Medulla oblongata (tissue), 1 donor: Measurements from ENCODE around the gene PIWIL1.
A peak's percentile ranks its signal among the peaks of the same experiment; 100 is the strongest.

Source experiments
- DNase-seq: peaks from one replicate; pipeline ENCODE4 v3.0.0-alpha.2; 2015; ENCODE audit errors: extremely low spot score

Gene PIWIL1

GRCh38 chr12:130337488-130338303 is at the start of gene PIWIL1:
PIWIL1 (plus strand) TSS chr12:130337887; CDS start chr12:130342592, 4,705 bp downstream.
- DNase-seq = no peak

- no peak for DNase-seq
Measured at GRCh38 chr12:130288206-130288605, 49.5 kb upstream of the PIWIL1 start.

DNA sequence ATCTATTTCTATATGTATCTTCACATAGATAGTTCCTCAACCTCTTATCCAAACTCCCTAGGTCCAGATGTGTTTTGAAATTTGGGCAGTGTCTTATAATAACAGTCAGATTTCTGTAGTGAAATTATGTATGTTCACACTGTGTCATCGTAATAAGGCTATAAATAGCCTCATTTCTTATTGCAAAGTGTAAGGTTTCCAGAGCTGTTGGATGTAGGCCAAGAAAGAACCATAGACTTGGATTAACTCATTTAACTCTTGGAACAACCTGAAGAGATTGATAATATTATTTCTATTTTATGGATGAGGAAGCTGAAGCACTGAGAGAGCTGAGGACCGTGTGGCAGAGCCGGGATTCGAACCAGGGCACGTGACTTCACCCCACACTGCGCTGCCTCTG is 49.0 kb upstream of the PIWIL1 start:
- DNase-seq = no peak

DNA sequence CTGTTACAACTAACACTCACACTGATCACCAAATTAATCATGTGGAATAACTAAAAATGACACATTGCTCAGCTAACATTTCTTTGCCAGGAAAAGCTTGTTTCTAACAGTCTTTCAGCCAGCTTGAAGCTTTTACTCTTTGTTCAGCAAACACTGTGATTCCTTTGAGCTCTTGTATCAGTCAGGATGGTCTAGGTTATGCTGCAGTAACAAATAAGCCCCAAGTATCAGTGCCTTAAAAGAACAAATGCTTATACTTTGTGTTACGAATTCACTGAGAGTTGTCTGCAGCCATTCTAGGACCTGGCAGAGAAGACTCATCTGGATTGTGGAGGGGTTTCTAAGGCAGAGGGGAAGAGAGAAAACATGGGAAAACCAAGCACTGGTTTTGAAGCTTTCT is 47.6 kb upstream of the PIWIL1 start:
- DNase-seq = no peak

DNA sequence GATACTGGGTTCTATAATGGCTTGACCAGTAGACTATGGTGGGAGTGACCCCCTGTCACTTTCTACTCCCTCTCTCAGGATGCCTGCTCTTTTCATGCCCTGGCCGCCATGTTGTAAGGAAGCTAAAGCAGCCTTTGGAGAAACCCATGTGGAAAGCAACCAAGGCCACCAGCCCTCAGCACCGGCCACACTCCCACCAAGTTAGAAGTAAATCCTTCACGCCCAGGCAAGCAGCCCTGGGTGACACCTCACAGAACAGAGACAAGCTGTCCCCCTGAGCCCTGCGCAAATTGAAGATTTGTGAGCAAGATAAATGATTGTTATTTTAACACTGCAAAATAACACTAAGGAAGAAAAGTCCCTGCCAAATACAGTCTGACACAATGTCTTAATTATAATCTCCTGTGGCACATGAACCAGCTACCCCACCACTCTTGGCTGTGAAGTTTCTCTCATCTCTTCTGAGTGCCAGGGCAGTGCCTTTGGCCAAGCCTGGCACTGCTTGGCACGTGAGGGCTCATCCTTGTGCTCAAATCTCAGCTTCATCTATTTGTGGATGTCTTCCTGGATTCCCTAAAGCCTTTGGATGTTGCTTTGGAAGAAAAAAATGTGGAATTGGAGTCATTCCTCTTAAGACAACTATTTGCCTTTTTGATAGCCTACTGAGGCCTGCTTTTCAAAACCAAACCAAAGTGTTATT is 39.2 kb upstream of the PIWIL1 start:
- DNase-seq = no peak

- DNase-seq = no peak
Measured at GRCh38 chr12:130299574-130299973, 38.1 kb upstream of the PIWIL1 start.

- DNase-seq = no peak
Measured at GRCh38 chr12:130300090-130300489, 37.6 kb upstream of the PIWIL1 start.

DNA sequence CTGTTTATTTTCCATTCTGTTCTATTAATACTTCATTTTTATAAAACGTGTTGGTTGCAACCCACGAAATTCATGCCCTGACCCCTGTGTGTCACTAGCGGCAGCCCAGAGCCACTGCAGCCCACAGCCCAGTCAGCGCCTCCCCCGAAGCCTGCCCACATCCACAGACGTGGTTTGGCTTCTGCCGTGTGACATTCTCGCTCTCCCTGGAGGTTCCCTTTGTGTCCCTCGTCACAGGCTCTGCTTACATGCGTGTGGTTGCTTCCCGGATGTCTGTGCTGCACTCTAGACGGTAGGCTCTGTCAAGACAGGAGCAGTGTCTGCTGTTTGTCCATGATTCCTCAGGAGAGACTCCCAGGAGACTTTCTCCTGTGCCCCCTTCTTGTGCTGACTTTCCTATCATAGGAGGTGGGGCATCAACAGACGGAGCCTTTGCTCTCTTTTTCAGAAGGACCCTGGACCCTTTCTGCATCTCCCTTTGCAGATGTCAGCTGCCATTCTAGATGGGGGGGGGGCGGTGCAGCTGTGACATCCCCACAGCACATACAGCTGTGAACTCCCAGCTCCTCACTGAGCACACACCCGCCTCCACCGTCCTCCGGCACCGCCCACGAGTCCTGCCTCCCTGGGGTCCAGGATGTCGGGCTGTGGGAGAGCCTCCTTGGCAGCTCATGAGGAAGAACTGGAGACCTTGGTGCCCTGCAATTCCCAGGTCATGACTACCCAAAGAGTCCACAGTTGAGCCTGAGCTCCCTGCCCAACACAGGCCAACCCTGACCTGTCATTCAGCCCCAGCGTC is 36.8 kb upstream of the PIWIL1 start:
- DNase-seq = no peak

- DNase-seq = no peak
Measured at GRCh38 chr12:130301559-130301958, 36.1 kb upstream of the PIWIL1 start.

- DNase-seq = no peak
Measured at GRCh38 chr12:130303781-130304180, 33.9 kb upstream of the PIWIL1 start.

DNA sequence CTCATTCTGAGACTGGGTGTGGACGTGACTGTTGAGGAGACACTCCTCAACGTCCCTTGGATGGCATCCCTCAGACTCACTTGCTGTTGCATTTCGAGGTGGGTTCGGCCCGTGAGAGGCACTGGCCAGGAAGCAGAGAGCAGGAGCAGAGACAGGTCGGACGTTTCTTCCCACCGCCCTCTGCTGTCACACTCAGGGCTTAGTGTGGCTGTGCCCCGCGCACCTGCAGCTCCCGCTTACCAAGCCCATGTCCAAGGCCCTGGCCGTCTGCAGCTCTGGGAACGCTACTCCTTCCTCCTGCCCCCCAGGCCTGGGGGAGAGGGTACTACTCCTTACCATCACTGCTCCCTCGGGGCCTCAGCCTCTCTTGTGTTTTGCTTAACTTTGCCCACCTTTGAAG is 29.8 kb upstream of the PIWIL1 start:
- no peak for DNase-seq

GRCh38 chr12:130308393-130308792 is 29.3 kb upstream of the PIWIL1 start:
- DNase-seq = no peak

DNA sequence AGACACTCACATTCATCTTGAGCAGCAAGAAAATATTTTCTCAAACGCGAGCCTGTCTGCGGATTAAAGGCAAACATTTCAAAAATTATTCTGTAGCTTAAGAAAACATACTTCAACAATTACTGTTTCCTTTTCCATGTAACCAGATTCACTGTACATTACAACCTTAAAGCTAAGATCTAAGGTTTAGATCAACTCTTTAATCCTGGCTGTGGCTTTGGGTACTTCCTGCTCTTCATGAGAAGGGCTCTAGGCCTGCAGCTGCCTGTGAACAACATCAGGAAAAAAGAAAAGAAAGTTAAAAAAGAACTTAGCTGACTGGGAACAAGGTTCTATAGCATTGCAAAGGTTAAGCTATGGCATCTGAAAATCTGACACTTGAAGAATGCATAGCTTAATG is 21.4 kb upstream of the PIWIL1 start:
- DNase-seq = no peak

DNA sequence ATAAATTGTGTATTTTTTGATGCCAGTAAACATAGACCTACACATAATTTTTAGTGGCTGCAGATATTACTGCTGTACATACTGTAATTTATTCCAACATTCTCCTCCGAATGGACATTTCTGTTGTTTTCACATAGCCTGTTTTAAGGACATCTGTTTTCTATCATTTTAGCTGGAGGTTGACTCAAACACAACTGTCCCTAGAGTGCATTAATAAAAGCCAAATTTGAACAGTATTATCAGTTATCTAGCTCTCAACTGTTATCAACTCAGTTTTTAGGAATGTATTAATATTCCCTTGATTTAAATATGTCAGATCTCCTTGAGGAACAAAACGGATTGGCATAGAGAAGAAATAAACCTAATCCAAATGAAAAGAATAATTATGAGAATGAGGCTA is 17.2 kb upstream of the PIWIL1 start:
- DNase-seq = no peak

DNA sequence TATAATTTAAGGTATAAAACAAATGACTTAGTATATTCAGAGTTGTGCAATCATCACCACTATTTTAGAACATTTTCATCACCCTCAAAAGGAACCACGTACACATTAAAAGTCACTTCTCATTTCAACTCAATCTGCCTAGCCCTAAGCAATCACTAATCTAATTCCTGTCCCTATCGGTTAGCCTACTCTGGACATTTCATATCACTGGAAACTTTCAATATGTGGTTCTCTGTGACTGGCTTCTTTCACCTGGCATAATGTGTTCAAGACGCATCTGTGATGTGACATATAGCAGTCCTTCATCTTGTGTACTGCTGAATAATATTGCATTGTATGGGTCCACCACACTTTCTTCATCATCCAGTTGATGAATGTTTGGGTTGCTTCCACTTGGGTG is 15.4 kb upstream of the PIWIL1 start:
- no peak for DNase-seq

- no peak for DNase-seq
Measured at GRCh38 chr12:130330685-130331084, 7.0 kb upstream of the PIWIL1 start.

GRCh38 chr12:130331146-130331545 is 6.5 kb upstream of the PIWIL1 start:
- no peak for DNase-seq

DNA sequence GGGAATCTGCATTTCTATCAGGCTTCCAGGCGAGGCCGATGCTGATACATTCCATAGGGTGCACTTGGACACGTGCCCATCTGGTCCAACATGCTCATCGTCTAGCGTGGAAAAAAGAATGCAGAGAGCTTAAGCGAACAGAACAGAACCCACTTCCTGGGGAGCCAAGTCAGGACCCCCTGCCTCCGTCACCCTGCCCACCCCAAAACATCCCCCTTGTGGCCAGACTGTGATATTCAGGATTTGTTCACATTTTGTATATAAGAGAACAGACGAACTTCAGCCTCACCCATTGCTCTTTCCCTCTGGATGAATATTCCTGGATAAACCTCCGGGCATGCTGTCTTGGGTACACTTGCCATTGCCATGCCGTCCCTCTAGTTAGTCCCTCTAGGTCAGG is 4.3 kb upstream of the PIWIL1 start:
- DNase-seq = no peak

GRCh38 chr12:130334399-130334798 is 3.3 kb upstream of the PIWIL1 start:
- no peak for DNase-seq

- DNase-seq = no peak
Measured at GRCh38 chr12:130334937-130335336, 2.8 kb upstream of the PIWIL1 start.

DNA sequence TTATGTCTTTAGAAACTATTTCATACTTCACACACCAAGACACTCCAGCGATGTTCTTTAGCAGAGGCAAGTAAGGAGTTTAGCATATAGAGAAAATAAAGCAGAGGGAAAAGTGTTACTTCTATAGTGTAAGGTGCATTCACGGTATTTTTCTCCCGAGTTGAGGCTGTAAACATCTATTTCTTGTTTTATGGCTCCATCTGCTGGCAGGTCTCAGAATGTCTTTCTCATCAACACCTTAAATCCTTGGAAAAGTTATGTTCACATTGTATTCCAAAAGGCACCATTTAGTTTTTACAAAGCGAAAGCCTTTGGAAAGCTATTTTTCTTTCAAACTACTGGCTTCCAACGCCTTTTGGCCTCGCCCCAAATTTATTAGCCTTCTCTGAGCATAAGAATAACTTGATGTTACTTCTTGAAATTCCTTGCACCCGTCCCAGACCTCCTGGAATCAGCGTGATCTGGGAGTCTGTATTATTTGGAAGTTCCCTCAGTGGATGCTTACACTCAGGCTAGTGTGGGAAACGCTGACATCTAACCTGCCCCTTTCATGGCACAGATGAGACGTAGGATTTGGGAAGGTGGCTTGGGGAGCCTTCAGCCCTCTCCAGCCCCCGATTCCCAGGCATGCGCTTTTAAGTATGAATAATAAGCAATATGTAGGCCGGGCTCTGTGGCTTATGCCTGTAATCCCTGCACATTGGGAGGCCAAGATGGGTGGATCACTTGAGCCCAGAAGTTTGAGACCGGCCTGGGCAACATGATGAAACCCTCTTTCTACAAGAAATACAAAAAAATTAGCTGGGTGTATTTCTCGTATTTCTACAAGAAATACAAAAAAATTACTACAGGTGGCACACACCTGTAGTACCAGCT is 1.9 kb upstream of the PIWIL1 start:
- peak; percentile 86 for DNase-seq
